ENCODE measurements around the gene BSPRY. TPM values are rescaled to one million over a fixed set of nuclear protein-coding genes. Genes with fewer than 3 reads are reported as not detected.
A peak's percentile ranks its signal among the peaks of the same experiment; 100 is the strongest.

BSPRY gene
- total RNA-seq, 1 donor from 2014 or later, result 0.58 TPM

DNA sequence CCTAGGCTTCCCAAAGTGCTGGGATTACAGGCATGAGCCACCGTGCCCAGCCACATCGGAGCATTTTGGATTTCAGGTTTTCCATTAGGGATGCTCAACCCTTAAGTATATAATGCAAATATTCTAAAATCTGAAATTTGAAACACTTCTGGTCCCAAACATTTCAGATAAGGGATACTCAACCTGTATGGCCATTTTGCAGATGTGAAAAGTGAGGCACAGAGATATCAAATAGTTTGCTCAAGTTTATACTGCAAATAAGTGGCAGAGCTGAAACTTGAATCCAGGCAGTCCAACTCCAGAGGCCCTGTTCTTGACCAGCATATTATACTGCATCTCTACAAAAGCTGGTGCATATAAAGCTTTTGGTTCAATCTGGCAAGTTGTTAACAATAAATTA lies 11.6 kb upstream of the BSPRY start:
- no peak overlapping the region for H3K9ac ChIP-seq
- H3K36me3 ChIP-seq, result no peaks in the 10 kb centered on the region
- H3K27ac Mint-ChIP-seq, result no peak overlapping the region
- TF ChIP-seq EZH2phosphoT487 (IDR thresholded peaks at IDR 0.05), result no peak
- no peak for TF ChIP-seq EZH2 (IDR thresholded peaks at IDR 0.05)
- no peak for TF ChIP-seq CTCF (IDR thresholded peaks at IDR 0.05)
- H3K4me1 Mint-ChIP-seq, result peaks cover 10% of the 10 kb centered on the region
- H4K20me1 ChIP-seq (ENCODE audit: low read depth), result no peaks in the 10 kb centered on the region
- peaks cover 7% of the 10 kb centered on the region for H3K27me3 ChIP-seq
- no peaks in the 10 kb centered on the region for H3F3A ChIP-seq (ENCODE audit: low read depth)
- H3K4me3 ChIP-seq, result no peak overlapping the region
- peaks cover 14% of the 10 kb centered on the region for H3K4me1 ChIP-seq
- no peaks in the 10 kb centered on the region for H3K36me3 Mint-ChIP-seq
- no peaks in the 10 kb centered on the region for H3K9me3 Mint-ChIP-seq
- H3K9me3 ChIP-seq (ENCODE audit: low read depth), result no peaks in the 10 kb centered on the region
- H3K27ac ChIP-seq, result no peak overlapping the region
- no peak overlapping the region for H3K4me2 ChIP-seq
- H3K27me3 Mint-ChIP-seq (ENCODE audit: insufficient read depth, low read depth), result peaks cover 10% of the 10 kb centered on the region
- DNase-seq (ENCODE audit: low spot score), result no peak
- no peak overlapping the region for H2AFZ ChIP-seq (replicated peaks)
- H3K4me3 Mint-ChIP-seq, result peak overlapping the region; percentile 70
- no peaks in the 10 kb centered on the region for H3K79me2 ChIP-seq (ENCODE audit: low read depth)

- no peak within 1 kb of the TSS for H3K27ac ChIP-seq
- no peaks in the 10 kb centered on the region for H3K9me3 ChIP-seq (ENCODE audit: low read depth)
- H3K4me3 ChIP-seq, result peak within 1 kb of the TSS; percentile 67
- TF ChIP-seq CTCF (IDR thresholded peaks at IDR 0.05) (no peak), EZH2phosphoT487 (IDR thresholded peaks at IDR 0.05) (peak; percentile 44), EZH2 (IDR thresholded peaks at IDR 0.05) (peak; percentile 67)
- DNase-seq (ENCODE audit: low spot score), result peak; percentile 93
- H3K4me1 ChIP-seq, result peaks cover 14% of the 10 kb centered on the region
- no peaks in the 10 kb centered on the region for H3F3A ChIP-seq (ENCODE audit: low read depth)
- H3K4me1 Mint-ChIP-seq, result peaks cover 13% of the 10 kb centered on the region
- no peaks in the 10 kb centered on the region for H3K9me3 Mint-ChIP-seq
- peaks cover 9% of the 10 kb centered on the region for H3K27me3 Mint-ChIP-seq (ENCODE audit: insufficient read depth, low read depth)
- H3K27me3 ChIP-seq, result peaks cover 10% of the 10 kb centered on the region
- peak within 1 kb of the TSS; percentile 77 for H3K4me2 ChIP-seq
- peak within 1 kb of the TSS; percentile 92 for H2AFZ ChIP-seq (replicated peaks)
- no peaks in the 10 kb centered on the region for H3K36me3 ChIP-seq
- H3K27ac Mint-ChIP-seq, result peak within 1 kb of the TSS; percentile 46
- H3K4me3 Mint-ChIP-seq, result peak within 1 kb of the TSS; percentile 82
- H3K79me2 ChIP-seq (ENCODE audit: low read depth), result no peaks in the 10 kb centered on the region
- no peaks in the 10 kb centered on the region for H4K20me1 ChIP-seq (ENCODE audit: low read depth)
- no peak within 1 kb of the TSS for H3K9ac ChIP-seq
- no peaks in the 10 kb centered on the region for H3K36me3 Mint-ChIP-seq
These were observed 9.2 kb upstream of the BSPRY start, which contains the start of gene WDR31 for GRCh38 chr9:113340011-113340699. Gene WDR31, minus strand, starts transcription at chr9:113340275. Its CDS starts 8,253 bp downstream, at chr9:113332022.

- no peak for DNase-seq (ENCODE audit: low spot score)
- H3K27ac ChIP-seq, result no peak overlapping the region
- no peak for TF ChIP-seq CTCF (IDR thresholded peaks at IDR 0.05)
- TF ChIP-seq EZH2 (IDR thresholded peaks at IDR 0.05), result no peak
- no peak for TF ChIP-seq EZH2phosphoT487 (IDR thresholded peaks at IDR 0.05)
- no peak overlapping the region for H2AFZ ChIP-seq (replicated peaks)
- Mint-ChIP-seq H3K27ac (peak overlapping the region; percentile 11), H3K9me3 (no peaks in the 10 kb centered on the region), H3K4me3 (peak overlapping the region; percentile 44), H3K36me3 (no peaks in the 10 kb centered on the region), H3K27me3 (ENCODE audit: insufficient read depth, low read depth) (peaks cover 10% of the 10 kb centered on the region), H3K4me1 (peaks cover 13% of the 10 kb centered on the region)
- H3K4me3 ChIP-seq, result no peak overlapping the region
- no peaks in the 10 kb centered on the region for H3K79me2 ChIP-seq (ENCODE audit: low read depth)
- H3F3A ChIP-seq (ENCODE audit: low read depth), result no peaks in the 10 kb centered on the region
- H3K27me3 ChIP-seq, result peaks cover 23% of the 10 kb centered on the region
- H3K4me2 ChIP-seq, result no peak overlapping the region
- no peaks in the 10 kb centered on the region for H3K9me3 ChIP-seq (ENCODE audit: low read depth)
- H3K36me3 ChIP-seq, result no peaks in the 10 kb centered on the region
- H3K4me1 ChIP-seq, result no peaks in the 10 kb centered on the region
- no peak overlapping the region for H3K9ac ChIP-seq
- no peaks in the 10 kb centered on the region for H4K20me1 ChIP-seq (ENCODE audit: low read depth)
These were observed 7.5 kb upstream of the BSPRY start for GRCh38 chr9:113341712-113342410.

Measured in neural progenitor cell (in vitro differentiated cells).